Right ventricle myocardium superior (tissue), 1 donor: Measurements from ENCODE around the gene INTS15. TPM values are rescaled to one million over a fixed set of nuclear protein-coding genes. Genes with fewer than 3 reads are reported as not detected.
A peak's percentile ranks its signal among the peaks of the same experiment; 100 is the strongest.
"Not testable (repeated sequence)": the region's sequence is repeated elsewhere in the genome, so short reads cannot be mapped to it uniquely, and the experiment has no call there.

Experiments used
- ATAC-seq: fragments of 200-7000 bp; cut with Tn5 transposase; one replicate; pipeline ENCODE4 v1.9.1; 2020; ENCODE audit warnings: mild to moderate bottlenecking; ENCODE audit not compliant: poor library complexity
- DNase-seq: peaks from one replicate; pipeline ENCODE4 v3.0.0-alpha.2; 2020
- intact Hi-C: fragments of 100-400 bp; cut with DNase I; formaldehyde crosslinking; loops from one replicate; pipeline ENCODE4 v1.11.2; 2022
- total RNA-seq: library from RNA; stranded (reverse); fragmentation: NEBNext Ultra II Directional; extraction: Animal tissue kit (Norgen Biotek cat#: 25700); gene quantifications from one replicate; pipeline ENCODE4 v1.2.1, GENCODE V29; 2021
- donor health status: DM: no; HTN: yes; CAD: no; lungs with severe emphysema.

The INTS15 gene
- total RNA-seq, 1 donor from 2014 or later, result 15.6 TPM

DNA sequence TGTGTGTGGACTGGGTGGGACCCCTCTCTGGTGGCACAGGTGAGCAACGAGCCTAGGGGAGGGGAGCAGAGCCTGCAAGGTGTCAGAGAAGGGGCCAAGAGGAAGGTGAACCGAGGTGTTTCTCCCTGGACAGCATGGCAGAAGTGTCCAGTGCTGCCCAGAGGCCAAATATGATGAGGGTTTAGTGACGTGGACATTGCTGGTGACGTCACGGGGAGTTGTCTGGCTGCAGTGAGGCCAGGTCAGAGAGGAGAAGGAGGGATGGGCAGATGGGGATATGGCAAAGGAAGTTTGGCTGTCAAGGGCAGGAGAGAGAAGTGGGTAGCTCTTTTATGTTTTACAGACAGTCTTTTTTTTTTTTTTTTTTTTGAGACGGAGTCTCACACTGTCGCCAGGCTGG is 23.0 kb downstream of the INTS15 start:
- intact Hi-C loops, result no loop called here
- no peak for ATAC-seq
- no peak for DNase-seq

GRCh38 chr7:6613706-6614105 is 23.9 kb downstream of the INTS15 start:
- DNase-seq (no peak), ATAC-seq (no peak)
- intact Hi-C loops, result no loop called here

GRCh38 chr7:6614953-6615722 is 25.3 kb downstream of the INTS15 start, which contains the start of gene ZNF853:
Gene ZNF853 (plus strand): TSS chr7:6615610. CDS start chr7:6616175, 565 bp downstream.
- ATAC-seq (peak; percentile 47), DNase-seq (no peak)
- intact Hi-C loops, result no loop called here

DNA sequence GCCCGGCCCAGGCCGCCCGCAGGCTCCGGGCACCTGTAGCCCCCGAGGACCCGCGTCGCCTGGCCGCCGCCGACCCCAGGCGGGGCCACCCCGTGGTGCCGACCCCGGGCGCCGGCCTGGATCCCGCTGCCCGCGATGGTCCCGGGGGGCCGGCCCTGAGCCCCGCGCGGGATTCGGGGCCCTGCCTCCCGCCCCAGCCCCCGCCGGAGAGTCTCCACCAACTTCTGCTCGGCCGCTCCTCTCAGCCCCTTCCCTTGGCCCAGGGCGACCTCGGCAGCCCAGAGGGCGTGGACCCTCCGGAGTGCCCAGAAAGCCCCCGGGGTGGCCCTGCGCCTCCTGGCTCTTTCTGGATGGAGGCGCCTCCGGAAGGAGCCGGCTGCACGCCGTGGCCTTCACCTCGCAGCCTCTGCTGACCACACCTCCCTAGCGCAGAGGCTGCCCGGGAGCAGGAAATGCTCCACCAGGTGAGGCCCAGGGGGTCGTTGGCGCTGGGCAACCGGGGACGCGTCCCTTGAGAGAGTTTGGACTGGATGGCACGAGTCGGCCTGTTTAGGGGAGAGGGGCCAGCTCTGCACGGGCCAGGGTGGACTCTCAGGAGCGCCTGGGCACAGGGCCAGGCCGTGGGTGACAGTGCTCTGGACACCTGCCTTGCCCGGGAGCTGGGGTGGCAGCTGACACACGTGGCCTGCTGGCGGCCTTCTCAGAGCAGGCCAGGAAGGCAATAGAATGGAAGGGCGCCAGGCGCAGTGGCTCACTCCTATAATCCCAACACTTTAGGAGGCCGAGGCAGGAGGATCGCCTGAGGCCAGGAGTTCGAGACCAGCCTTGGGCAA is 26.1 kb downstream of the INTS15 start:
- peak; percentile 54 for ATAC-seq
- no peak for DNase-seq
- intact Hi-C loops, result no loop called here

DNA sequence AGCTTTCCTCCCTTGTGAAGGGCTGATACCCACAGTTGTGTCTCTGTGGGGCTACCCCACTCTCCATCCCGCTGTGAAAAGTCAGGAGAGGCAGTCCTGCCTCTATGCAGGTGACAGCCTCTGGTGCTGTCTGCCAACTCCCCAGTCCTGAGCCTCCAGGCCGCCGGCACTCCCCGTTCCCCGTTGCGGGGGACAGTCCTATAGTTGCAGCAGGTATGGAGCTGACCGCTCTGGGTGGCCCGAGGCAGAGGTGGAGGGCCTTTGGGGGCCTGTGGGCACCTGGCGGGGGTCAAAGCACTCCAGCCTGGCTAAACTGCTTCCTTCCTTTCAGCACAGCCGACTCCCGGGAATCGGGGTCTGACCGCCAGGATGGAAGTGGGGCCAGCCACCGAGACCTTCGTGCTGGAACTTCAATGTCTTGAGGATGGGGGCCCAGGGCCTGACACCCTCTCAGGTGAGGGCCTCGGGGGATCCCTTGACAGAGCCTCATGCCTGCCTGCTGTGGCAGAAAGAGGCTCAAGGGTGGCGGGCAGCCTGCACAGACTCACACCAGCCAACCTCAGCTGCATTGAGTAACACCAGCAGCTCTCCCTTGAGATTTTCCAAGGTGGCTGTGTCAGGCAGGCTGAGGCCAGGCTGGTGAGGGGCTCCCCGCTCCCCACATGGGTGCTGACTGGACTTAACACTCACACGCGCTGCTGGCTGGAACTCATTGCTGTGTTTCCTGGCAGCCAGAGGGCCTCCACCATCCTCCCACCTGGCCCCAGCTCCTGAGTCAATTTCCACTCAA is 27.2 kb downstream of the INTS15 start:
- intact Hi-C loops, result no loop called here
- ATAC-seq (no peak), DNase-seq (no peak)

DNA sequence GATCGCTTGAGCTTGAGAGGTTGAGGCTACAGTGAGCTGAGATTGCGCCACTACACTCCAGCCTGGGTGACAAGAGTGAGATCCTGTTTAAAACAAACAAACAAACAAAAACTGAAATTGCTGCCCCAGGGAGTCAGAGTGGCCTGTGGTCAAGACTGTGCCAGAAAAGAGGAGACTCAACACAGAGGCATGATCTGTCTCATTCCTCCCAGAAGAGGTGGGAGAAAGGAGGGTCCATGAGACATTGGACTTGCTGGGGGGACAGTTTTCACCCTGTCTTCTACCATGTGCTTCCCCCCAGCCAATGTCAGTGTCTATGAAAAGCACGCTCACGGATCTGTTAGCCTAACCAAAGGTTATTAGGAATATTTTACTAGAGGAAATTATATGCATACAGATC is 28.8 kb downstream of the INTS15 start:
- ATAC-seq (no peak), DNase-seq (no peak)
- intact Hi-C loops, result no loop called here

- no peak for ATAC-seq
- intact Hi-C loops, result no loop called here
- DNase-seq, result no peak
Measured at GRCh38 chr7:6619961-6620360, 30.1 kb downstream of the INTS15 start.

DNA sequence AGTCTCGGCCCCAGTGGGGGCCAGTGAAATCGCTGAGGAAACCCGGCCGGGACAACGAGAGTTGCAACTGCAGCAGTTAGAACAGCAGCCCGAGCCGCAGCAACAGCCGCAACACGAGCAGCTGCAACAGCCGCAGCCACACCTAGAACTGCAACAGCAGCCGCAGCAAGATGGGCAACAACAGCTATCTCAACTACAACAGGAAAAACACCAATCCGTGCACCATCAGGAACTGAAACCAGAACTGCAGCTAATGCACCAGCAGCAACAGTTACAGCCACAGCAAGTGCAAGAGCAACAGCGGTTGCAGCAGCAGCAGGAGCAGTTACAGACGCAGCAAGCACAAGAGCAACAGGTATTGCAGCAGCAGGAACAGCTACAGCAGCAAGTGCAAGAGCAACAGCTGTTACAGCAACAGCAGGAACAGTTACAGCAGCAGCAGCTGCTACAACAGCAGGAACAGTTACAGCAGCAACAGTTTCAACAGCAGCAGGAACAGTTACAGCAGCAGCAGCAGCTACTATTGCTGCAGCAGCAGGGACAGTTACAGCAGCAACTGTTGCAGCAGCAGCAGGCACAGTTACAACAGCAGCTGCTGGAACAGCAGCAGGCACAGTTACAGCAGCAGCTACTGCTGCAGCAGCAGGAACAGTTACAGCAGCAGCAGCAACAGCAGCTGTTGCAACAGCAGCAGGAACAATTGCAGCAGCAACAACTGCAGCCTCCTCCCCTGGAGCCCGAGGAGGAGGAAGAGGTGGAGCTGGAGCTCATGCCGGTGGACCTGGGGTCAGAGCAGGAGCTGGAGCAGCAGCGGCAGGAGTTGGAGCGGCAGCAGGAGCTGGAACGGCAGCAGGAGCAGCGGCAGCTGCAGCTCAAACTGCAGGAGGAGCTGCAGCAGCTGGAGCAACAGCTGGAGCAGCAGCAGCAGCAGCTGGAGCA is 31.6 kb downstream of the INTS15 start:
- intact Hi-C loops, result no loop called here
- no peak for ATAC-seq
- no peak for DNase-seq

GRCh38 chr7:6622134-6622710 is 32.4 kb downstream of the INTS15 start:
- no peak for DNase-seq
- intact Hi-C loops, result no loop called here
- no peak for ATAC-seq

GRCh38 chr7:6623589-6624245 is 33.9 kb downstream of the INTS15 start:
- intact Hi-C loops, result no loop called here
- no peak for DNase-seq
- no peak for ATAC-seq

DNA sequence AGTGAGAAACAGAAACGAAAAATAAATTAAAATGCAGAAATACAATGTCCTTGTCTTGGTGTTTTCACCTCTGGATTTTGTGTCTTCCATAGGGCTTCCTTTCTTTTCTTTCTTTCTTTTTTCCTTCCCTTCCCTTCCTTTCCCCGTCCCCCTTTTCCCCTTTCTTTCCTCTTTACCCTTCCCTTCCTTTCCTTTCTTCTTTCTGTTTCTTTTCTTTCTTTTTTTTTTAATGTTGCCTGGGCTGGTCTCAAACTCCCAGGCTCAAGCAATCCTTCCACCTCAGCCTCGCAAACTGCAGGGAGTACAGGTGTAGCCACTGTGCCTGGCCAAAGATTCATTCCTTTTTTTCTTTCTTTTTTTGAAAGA is 34.4 kb downstream of the INTS15 start:
- DNase-seq (no peak), ATAC-seq (no peak)
- intact Hi-C loops, result no loop called here

- intact Hi-C loops, result no loop called here
- DNase-seq (no peak), ATAC-seq (no peak)
Measured at GRCh38 chr7:6628045-6628444, 38.2 kb downstream of the INTS15 start.

GRCh38 chr7:6630007-6630849 is 40.4 kb downstream of the INTS15 start:
- DNase-seq, result no peak
- intact Hi-C loops, result no loop called here
- ATAC-seq, result no peak

DNA sequence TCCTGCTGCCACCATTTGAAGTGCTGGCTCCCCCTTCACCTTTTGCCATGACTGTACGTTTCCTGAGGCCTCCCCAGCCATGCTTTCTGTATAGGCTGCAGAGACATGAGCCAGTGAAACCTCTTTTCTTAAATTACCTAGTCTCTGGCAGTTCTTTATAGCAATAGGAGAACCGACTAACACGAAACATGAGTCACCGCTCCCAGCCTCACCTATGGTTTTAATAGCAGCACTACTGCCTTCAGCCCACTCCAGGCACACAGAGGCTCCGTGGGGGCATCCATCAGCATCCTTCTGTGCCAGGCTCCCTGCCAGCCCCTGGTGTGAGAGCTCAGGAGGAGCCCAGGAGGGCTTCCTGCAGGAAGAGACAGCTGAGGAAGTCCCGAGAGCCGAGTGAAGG is 41.8 kb downstream of the INTS15 start:
- no peak for ATAC-seq
- intact Hi-C loops, result no loop called here
- no peak for DNase-seq

- ATAC-seq (no peak), DNase-seq (no peak)
- intact Hi-C loops, result no loop called here
Measured at GRCh38 chr7:6634021-6634420, 44.2 kb downstream of the INTS15 start.

DNA sequence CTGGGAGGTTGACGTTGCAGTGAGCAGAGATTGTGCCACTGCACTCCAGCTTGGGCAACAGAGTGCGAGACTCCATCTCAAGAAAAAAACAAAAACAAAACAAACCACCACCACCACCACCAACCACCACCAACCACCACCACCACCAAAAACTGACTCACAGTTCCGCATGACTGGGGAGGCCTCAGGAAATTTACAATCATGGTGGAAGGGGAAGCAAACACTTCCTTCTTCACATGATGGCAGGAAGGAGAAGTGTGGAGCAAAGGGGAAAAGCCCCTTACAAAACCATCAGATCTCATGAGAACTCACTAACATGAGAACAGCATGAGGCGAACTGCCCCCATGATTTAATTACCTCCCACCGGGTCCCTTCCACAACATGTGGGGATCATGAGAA is 45.1 kb downstream of the INTS15 start:
- DNase-seq, ATAC-seq, intact Hi-C loops: not testable (repeated sequence)
